ENCODE results near the gene HECTD3.

Gene HECTD3

DNA sequence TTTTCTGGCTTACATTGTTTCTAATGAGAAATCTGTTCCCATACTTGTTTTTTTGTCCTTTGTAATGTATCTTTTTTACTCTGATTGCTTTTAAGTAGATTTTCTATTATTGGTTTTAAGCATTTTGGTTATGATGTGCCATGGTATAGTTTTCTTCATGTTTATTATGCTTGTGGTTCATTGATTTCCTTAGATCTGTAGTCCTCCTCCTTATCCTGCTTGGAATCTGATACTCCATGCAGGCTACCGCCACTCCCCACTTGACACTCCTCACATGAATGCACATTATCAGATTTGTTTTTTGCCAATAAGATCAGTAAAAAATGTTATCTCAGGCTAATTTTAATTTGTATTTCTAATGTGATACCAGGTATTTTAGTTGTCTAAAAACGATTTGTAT is 21.7 kb upstream of the HECTD3 start:
- TF ChIP-seq, protein P1, sequence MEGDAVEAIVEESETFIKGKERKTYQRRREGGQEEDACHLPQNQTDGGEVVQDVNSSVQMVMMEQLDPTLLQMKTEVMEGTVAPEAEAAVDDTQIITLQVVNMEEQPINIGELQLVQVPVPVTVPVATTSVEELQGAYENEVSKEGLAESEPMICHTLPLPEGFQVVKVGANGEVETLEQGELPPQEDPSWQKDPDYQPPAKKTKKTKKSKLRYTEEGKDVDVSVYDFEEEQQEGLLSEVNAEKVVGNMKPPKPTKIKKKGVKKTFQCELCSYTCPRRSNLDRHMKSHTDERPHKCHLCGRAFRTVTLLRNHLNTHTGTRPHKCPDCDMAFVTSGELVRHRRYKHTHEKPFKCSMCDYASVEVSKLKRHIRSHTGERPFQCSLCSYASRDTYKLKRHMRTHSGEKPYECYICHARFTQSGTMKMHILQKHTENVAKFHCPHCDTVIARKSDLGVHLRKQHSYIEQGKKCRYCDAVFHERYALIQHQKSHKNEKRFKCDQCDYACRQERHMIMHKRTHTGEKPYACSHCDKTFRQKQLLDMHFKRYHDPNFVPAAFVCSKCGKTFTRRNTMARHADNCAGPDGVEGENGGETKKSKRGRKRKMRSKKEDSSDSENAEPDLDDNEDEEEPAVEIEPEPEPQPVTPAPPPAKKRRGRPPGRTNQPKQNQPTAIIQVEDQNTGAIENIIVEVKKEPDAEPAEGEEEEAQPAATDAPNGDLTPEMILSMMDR (conservative IDR thresholded peaks at IDR 0.05; ENCODE audit: low read depth, low read length) = no peak
- no peak overlapping the region for H3K4me3 ChIP-seq (ENCODE audit: low read length)

DNA sequence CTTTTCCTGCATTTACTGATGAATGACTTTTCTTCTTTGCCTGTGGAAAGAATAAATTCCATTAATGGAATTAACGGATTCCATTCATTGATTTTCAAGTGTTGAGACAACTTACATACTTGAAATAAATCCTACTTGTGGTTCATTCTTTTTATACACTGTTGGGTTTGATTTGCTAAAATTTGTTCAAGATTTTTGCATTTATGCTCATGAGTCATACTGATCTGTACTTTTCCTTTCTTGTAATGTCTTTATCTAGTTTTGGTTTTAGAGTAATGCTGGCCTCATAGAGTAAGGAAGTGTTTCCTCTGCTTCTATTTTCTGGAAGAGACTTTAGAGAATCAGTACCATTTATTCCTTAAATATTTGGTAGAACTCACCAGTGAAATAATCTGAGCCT is 15.3 kb upstream of the HECTD3 start:
- TF ChIP-seq, protein P1 (conservative IDR thresholded peaks at IDR 0.05; ENCODE audit: low read depth, low read length) = no peak
- no peak overlapping the region for H3K4me3 ChIP-seq (ENCODE audit: low read length)
- DNase-seq (ENCODE audit: low read depth) = peak; percentile 48

More for the DNA sequence above, 21.7 kb upstream of the HECTD3 start:
- no peak for DNase-seq (ENCODE audit: low read depth)

DNA sequence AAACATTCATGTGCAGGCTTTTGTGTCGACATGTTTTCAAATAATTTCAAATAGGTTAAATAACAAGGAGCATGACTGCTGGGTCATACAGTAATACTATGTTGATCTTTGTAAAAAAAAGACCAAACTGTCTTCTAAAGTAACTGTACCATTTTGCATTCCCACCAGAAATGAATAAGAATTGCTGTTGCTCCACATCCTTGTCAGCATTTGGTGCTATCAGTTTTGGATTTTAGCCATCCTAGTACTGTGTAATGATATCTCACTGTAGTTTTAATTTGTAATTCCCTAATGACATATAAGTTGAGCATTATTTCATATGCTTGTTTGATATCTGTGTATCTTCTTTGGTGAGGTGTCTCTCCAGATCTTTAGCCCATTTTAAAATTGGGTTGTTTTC is 12.5 kb upstream of the HECTD3 start:
- no peak overlapping the region for H3K4me3 ChIP-seq (ENCODE audit: low read length)
- no peak for DNase-seq (ENCODE audit: low read depth)
- TF ChIP-seq, protein P1 (conservative IDR thresholded peaks at IDR 0.05; ENCODE audit: low read depth, low read length) = no peak

DNA sequence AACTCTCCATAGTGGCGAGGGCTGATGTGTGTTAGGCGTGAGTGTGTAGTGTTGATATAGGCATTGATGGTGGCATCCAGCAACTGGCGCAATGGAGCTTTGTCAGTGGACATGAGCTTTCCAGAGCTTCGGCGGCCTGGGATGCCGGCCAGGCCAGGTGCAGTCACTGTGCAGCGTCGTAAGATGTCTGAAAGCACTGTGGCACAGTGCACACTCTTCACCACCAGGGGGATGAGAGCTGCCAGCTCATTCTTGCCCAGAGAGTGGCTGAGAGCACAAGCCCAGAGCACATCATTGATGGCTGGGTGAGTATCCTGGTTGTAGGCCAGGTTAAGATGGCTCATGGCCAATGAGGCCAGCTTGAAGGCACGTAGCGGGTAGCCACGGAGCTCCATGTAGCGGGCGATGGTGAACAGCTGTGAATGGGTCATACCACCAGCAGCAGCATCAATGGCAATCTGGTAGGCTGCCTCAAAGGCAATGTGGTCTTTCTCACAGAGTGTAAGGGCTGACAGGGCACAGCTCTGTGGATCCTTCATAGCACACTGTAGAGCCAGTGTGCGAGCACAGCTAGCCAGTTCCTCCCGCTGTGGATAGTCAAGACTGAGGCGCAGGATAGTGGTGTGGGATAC is 7.6 kb upstream of the HECTD3 start:
- TF ChIP-seq, protein P1 (conservative IDR thresholded peaks at IDR 0.05; ENCODE audit: low read depth, low read length) = peak; percentile 91
- no peak for DNase-seq (ENCODE audit: low read depth)
- no peak overlapping the region for H3K4me3 ChIP-seq (ENCODE audit: low read length)

DNA sequence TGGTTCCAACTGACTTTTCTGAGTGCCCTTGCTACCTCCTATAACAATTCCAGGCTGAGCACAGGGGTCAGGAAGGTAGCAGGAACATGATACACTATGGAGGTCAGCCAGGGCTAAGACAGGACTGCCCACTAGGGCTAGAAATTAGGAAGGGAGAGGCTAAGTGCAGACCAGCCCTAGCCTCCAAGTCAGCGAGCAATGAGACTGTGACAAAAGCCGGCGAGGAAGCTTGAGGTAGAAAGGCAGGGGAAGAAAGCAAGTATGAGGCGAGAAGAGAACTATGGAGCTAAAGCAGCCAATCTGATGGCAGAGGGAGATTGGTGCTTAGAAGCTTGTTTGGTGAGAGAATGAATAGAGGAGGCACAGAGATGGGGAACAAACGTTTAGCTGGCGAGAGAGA is 5.6 kb upstream of the HECTD3 start:
- TF ChIP-seq, protein P1 (conservative IDR thresholded peaks at IDR 0.05; ENCODE audit: low read depth, low read length) = no peak

DNA sequence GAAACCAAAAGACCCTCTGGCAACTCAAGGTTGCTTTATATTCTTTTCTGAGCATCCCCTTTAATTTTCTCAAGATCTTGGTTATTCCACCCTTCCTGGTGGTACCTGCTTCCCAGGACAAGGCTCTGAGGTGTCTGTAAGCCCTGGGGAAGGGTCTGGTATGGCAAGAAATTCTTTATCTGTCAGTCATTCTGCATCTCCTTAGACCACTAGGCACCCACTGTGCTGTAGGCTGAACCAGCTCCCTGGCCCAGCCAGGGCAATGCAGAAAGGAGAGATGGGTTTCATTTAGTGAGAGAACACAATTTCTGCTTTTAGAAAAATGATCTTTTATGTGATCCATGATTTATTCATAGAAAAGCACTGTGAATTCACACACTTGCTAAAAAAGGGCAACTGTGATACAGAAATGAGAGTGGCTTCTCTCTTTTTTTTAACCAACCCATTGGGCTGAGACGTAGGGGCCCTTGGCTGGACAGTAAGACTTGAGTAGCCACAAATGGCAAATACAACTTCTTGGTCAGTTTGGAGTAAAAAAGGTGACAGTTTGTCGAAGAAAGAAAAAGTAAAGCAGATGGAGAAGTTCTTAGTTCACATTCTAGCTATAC is 5.1 kb upstream of the HECTD3 start:
- no peak for DNase-seq (ENCODE audit: low read depth)
- H3K4me3 ChIP-seq (ENCODE audit: low read length) = no peak overlapping the region
- TF ChIP-seq, protein P1 (conservative IDR thresholded peaks at IDR 0.05; ENCODE audit: low read depth, low read length) = no peak

More for the DNA sequence above, 5.6 kb upstream of the HECTD3 start:
- H3K4me3 ChIP-seq (ENCODE audit: low read length) = no peak overlapping the region
- DNase-seq (ENCODE audit: low read depth) = no peak

DNA sequence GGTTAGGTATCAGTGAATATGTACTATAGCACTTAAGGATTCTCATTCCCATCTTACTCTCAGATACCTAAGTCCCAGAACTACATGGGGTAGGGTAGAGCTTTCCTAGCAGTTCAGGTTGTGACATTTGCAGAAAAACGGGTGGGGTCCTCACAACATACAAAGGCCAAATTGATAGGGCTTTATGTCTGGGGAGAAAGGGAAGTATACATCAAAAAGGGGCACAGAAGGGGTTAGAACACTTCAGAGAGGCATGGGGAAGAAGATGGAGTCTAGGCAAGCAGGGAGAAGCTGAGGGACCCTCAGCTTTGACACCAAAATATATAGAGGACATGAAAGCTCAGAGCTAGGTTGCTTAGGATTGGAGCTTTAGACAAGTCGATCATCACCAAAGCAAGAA is 4.6 kb upstream of the HECTD3 start:
- TF ChIP-seq, protein P1 (conservative IDR thresholded peaks at IDR 0.05; ENCODE audit: low read depth, low read length) = no peak
- H3K4me3 ChIP-seq (ENCODE audit: low read length) = no peak overlapping the region
- DNase-seq (ENCODE audit: low read depth) = no peak

Measured in retinal pigment epithelial cell (primary cell).